Activated CD4-positive, alpha-beta memory T cell treated with anti-CD3 and anti-CD28 coated beads for 36 hours (primary cell): ENCODE results near the gene CDKN1A. TPM values are rescaled to one million over a fixed set of nuclear protein-coding genes. Genes with fewer than 3 reads are reported as not detected.

Experiments used
- CTCF ChIA-PET: fragments of 350-600 bp; sonication (Branson Sonifier 250); formaldehyde crosslinking; loops from one replicate; lab custom pipeline; 2021; ENCODE audit warnings: antibody characterized with exemption, inconsistent platforms; lab: Charles Lee
- POLR2A ChIA-PET: fragments of 350-600 bp; sonication (Branson Sonifier 250); formaldehyde crosslinking; loops from one replicate; lab custom pipeline; 2021; ENCODE audit warnings: antibody characterized with exemption; lab: Charles Lee
- DNase-seq: peaks from one replicate; pipeline ENCODE4 v3.0.0-alpha.2; 2020
- H3K27ac Mint-ChIP-seq: one replicate; pipeline ENCODE4 v1.8.0; 2021; ENCODE audit warnings: mixed read lengths
- H3K27me3 Mint-ChIP-seq: one replicate; pipeline ENCODE4 v1.8.0; 2021; ENCODE audit warnings: mixed read lengths
- H3K36me3 Mint-ChIP-seq: one replicate; pipeline ENCODE4 v1.8.0; 2021; ENCODE audit warnings: mixed read lengths
- H3K4me1 Mint-ChIP-seq: one replicate; pipeline ENCODE4 v1.8.0; 2021; ENCODE audit warnings: low read depth, mixed read lengths
- H3K4me3 Mint-ChIP-seq: one replicate; pipeline ENCODE4 v1.8.0; 2021; ENCODE audit warnings: mild to moderate bottlenecking, mixed read lengths
- H3K9me3 Mint-ChIP-seq: one replicate; pipeline ENCODE4 v1.8.0; 2021; ENCODE audit warnings: mixed read lengths
- intact Hi-C: fragments of 100-400 bp; cut with micrococcal nuclease; formaldehyde crosslinking; loops from one replicate; pipeline ENCODE4 v1.15.1; 2023
- total RNA-seq, 2 experiments: library from RNA; stranded (reverse); gene quantifications; one replicate each; pipeline ENCODE4 v1.2.3, GENCODE V29; 2021

The CDKN1A gene
- total RNA-seq, 2 experiments from 2014 or later, result 64.2 to 66.7 TPM

DNA sequence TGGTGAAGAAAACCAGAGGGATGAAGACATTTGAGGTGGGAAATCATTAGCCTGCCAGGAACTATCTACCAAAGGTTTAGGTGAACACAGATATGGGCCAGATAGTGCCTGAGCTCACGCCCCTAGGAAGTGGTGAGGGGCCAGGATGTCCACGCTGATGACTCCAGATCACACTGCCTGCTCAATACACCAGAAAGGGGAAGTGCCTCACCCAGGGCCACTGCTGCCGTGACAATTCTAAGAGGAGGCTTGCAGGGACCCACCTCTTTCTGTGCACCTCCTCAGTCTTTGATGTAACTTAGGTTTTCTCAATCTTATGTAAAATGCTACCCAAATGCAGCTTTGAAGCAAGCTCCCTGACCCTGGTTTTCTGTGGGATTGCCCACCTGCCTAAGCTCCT lies 13.7 kb downstream of the CDKN1A start:
- no peaks in the 10 kb centered on the region for H3K9me3 Mint-ChIP-seq
- intact Hi-C loops, result no loop called here
- peaks cover 58% of the 10 kb centered on the region for H3K4me1 Mint-ChIP-seq
- H3K36me3 Mint-ChIP-seq, result peaks cover 4% of the 10 kb centered on the region
- peak; percentile 67 for DNase-seq
- CTCF ChIA-PET, result interaction anchor here (0.6 to 2.5 kb wide), 7 partner anchors 9 to 444 kb away, joined by 3 to 9 read pairs (median 4); no protein-coding TSS in a partner anchor
- POLR2A ChIA-PET, result interaction anchor here (0.7 to 1.7 kb wide), 3 partner anchors 9 to 12 kb away, joined by 3 to 5 read pairs (median 3); no protein-coding TSS in a partner anchor
- H3K27me3 Mint-ChIP-seq, result no peaks in the 10 kb centered on the region
- H3K4me3 Mint-ChIP-seq, result no peak overlapping the region
- peak overlapping the region; percentile 25 for H3K27ac Mint-ChIP-seq

DNA sequence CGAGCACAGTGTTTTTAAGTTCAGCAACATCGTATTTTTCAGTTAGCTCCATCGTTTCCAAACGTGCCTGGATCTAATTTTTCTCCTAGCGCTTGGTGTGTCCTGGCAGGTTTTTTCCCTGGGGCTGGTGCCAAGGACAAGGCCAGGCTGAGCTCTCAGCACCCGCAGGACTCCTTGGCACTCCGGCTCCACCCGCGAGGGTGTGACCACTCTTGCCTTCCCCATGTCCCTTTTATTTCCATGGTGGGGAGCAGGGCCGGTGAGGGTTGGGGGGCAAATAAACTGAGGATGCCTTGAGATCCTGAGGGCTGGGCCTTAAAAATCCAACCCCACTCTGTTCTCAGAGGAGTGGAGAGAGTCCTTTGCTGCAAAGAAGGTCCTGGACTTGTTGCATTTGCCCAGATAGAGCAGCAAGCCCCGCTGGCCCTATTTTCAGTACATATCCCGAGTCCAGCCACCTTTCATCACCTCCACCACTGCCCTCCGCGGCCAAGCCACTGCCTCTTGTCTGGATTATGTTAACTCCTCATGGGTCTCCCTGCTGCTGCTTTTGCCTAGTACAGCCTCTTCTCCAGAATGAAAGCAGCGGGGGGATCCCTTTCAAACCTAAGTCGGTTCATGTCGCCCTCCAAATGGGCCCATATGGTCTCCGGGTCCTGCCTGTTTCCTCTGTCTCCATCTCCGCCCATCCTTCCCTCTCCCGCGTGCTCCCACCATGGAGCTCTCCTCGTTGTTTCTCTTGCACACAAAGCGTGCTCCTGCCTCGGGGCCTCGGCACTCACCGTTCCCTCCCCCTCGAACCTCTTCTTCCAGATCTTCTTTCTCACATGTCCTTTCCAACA lies 14.6 kb downstream of the CDKN1A start:
- H3K9me3 Mint-ChIP-seq, result no peaks in the 10 kb centered on the region
- H3K27ac Mint-ChIP-seq, result no peak overlapping the region
- DNase-seq, result peak; percentile 7
- CTCF ChIA-PET, result interaction anchor here (0.6 to 2.5 kb wide), 7 partner anchors 10 to 444 kb away, joined by 3 to 9 read pairs (median 4); no protein-coding TSS in a partner anchor
- POLR2A ChIA-PET, result interaction anchor here (0.7 to 1.7 kb wide), 2 partner anchors 10 to 11 kb away, joined by 3 to 5 read pairs; no protein-coding TSS in a partner anchor
- H3K4me3 Mint-ChIP-seq, result no peak overlapping the region
- peaks cover 58% of the 10 kb centered on the region for H3K4me1 Mint-ChIP-seq
- no peaks in the 10 kb centered on the region for H3K36me3 Mint-ChIP-seq
- intact Hi-C loops, result no loop called here
- H3K27me3 Mint-ChIP-seq, result no peaks in the 10 kb centered on the region

DNA sequence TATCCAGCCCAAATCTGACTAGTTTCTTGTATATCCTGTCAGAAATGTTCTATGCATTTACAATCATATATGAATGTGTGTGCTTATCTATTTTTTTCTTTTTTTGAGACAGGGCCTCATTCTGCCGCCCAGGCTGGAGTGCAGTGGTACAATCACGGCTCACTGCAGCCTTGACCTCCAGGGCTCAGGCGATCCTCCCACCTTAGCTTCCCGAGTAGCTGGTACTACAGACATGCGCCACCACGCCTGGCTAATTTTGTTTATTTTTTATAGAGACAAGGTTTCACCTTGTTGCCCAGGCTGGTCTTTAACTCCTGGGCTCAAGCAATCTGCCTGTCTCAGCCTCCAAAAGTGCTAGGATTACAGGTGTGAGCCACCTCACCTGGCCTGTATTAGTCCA lies 16.1 kb downstream of the CDKN1A start:
- Mint-ChIP-seq H3K27me3 (no peaks in the 10 kb centered on the region), H3K36me3 (no peaks in the 10 kb centered on the region), H3K9me3 (no peaks in the 10 kb centered on the region), H3K4me1 (peaks cover 58% of the 10 kb centered on the region), H3K4me3 (no peak overlapping the region), H3K27ac (no peak overlapping the region)
- ChIA-PET CTCF (interaction anchor here (1.3 to 1.6 kb wide), 3 partner anchors 11 to 61 kb away, joined by 5 to 6 read pairs (median 5); no protein-coding TSS in a partner anchor), POLR2A (interaction anchor here (0.7 kb wide), 1 partner anchor 82 kb away, joined by 3 read pairs; no protein-coding TSS in a partner anchor)
- DNase-seq, result no peak
- intact Hi-C loops, result loop anchor here (1.0 kb wide), 2 partner anchors 14 to 61 kb away; no protein-coding TSS in a partner anchor

DNA sequence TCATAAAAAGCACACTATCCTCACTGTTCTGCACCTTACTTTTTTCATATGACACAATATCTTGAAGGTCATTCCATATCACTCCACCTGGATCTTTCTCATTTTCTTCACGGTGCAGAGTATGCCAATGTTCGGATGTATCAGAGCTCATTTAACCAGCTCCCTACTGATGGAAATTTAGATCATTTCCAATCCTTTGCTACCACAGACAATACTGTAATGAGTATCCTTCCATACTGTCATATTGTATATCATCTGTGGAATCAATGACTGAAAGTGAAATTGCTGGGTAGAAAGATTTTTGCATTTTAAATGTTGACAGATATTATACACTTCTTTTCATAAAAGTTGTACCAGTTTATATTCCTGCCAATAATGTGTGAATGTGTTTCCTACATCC lies 16.9 kb downstream of the CDKN1A start:
- DNase-seq, result no peak
- no peaks in the 10 kb centered on the region for H3K9me3 Mint-ChIP-seq
- intact Hi-C loops, result loop anchor here (1.0 kb wide), 2 partner anchors 15 to 60 kb away; no protein-coding TSS in a partner anchor
- POLR2A ChIA-PET, result interaction anchor here (1.0 to 1.3 kb wide), 4 partner anchors 12 to 61 kb away, joined by 3 to 8 read pairs (median 8); no protein-coding TSS in a partner anchor
- H3K4me3 Mint-ChIP-seq, result peak overlapping the region; percentile 0
- CTCF ChIA-PET, result interaction anchor here (0.6 to 1.6 kb wide), 7 partner anchors 12 to 72 kb away, joined by 3 to 6 read pairs (median 4); no protein-coding TSS in a partner anchor
- no peaks in the 10 kb centered on the region for H3K27me3 Mint-ChIP-seq
- H3K4me1 Mint-ChIP-seq, result peaks cover 56% of the 10 kb centered on the region
- H3K36me3 Mint-ChIP-seq, result no peaks in the 10 kb centered on the region
- H3K27ac Mint-ChIP-seq, result peak overlapping the region; percentile 15

DNA sequence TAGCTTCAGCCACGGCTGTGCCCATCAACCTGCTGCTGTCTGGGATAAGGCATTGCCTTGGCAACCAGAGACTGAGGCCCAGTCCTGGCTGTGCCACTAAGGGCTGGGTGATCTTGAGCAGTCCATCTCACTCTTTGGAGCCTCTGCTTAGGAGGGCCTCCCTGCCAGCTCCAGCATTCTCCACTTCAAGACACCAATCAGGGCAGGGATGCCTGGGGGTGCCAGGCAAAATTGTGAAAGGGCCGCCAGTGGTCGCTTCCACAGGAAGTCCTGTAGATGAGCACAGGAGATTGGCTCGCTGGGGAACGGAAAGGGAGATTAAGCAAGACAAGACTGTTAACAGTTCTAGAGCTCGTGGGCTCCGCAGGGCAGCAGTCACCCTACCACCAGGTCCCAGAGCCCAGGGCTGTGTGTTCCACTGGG lies 19.0 kb downstream of the CDKN1A start, which contains the start of gene RAB44:
Gene RAB44 (plus strand): TSS at position 346 of the 423 bp plus-strand sequence. CDS start 6,410 bp downstream, outside the sequence.
- peak; percentile 8 for DNase-seq
- no peak within 1 kb of the TSS for H3K4me3 Mint-ChIP-seq
- no peaks in the 10 kb centered on the region for H3K36me3 Mint-ChIP-seq
- ChIA-PET CTCF (interaction anchor here (0.7 to 1.5 kb wide), 3 partner anchors 27 to 68 kb away, joined by 3 to 7 read pairs (median 4); no protein-coding TSS in a partner anchor), POLR2A (interaction anchor here (0.6 kb wide), 1 partner anchor 314 kb away, joined by 3 read pairs; no protein-coding TSS in a partner anchor)
- no peaks in the 10 kb centered on the region for H3K27me3 Mint-ChIP-seq
- no peak within 1 kb of the TSS for H3K27ac Mint-ChIP-seq
- intact Hi-C loops, result no loop called here
- H3K4me1 Mint-ChIP-seq, result peaks cover 35% of the 10 kb centered on the region
- no peaks in the 10 kb centered on the region for H3K9me3 Mint-ChIP-seq

DNA sequence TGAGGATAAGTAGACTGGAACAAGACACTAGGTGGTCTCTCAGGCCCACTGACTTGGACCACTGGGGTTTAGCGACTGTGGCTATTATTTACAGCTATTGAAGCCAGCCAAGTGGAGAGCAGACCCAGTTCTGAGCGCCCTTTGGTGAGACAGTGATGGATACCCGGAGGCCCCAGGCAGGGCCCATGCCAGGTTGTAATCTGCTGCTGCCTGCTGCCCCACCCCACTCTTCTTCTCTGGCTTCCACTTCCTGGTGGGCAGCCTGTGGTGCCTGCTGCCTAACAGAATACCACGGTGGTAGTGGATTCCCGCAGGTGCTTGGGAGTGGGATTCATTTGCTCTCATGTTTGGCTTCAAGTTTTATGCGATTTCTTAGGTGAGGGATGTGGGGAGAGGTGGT lies 19.7 kb downstream of the CDKN1A start:
- no peak overlapping the region for H3K4me3 Mint-ChIP-seq
- H3K36me3 Mint-ChIP-seq, result no peaks in the 10 kb centered on the region
- CTCF ChIA-PET, result no interaction called here
- no peak for DNase-seq
- no peak overlapping the region for H3K27ac Mint-ChIP-seq
- peaks cover 30% of the 10 kb centered on the region for H3K4me1 Mint-ChIP-seq
- H3K27me3 Mint-ChIP-seq, result no peaks in the 10 kb centered on the region
- POLR2A ChIA-PET, result no interaction called here
- intact Hi-C loops, result no loop called here
- H3K9me3 Mint-ChIP-seq, result no peaks in the 10 kb centered on the region

DNA sequence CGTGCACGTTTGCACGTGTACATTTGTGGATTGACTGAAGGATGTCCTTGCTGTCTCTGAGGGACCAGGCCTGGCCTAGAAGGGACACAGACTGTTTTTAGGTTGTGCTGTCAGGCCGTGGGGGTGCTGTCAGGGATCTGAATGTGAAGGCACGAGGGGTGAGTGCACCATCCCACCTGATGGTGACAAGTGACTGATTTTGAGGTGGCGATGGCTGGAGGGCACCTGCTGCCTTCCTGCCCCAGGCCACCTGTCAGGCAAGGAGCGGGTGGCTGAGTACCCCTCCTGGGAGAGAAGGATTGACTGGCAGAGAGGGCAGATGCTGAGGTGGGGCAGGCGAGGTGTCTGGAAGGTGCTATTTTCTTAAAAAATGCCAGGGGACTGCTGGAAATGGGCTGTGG lies 20.4 kb downstream of the CDKN1A start:
- intact Hi-C loops, result no loop called here
- no peaks in the 10 kb centered on the region for H3K27me3 Mint-ChIP-seq
- no peak overlapping the region for H3K4me3 Mint-ChIP-seq
- no peaks in the 10 kb centered on the region for H3K36me3 Mint-ChIP-seq
- ChIA-PET POLR2A (no interaction called here), CTCF (no interaction called here)
- H3K9me3 Mint-ChIP-seq, result no peaks in the 10 kb centered on the region
- H3K4me1 Mint-ChIP-seq, result peaks cover 25% of the 10 kb centered on the region
- H3K27ac Mint-ChIP-seq, result no peak overlapping the region
- no peak for DNase-seq

DNA sequence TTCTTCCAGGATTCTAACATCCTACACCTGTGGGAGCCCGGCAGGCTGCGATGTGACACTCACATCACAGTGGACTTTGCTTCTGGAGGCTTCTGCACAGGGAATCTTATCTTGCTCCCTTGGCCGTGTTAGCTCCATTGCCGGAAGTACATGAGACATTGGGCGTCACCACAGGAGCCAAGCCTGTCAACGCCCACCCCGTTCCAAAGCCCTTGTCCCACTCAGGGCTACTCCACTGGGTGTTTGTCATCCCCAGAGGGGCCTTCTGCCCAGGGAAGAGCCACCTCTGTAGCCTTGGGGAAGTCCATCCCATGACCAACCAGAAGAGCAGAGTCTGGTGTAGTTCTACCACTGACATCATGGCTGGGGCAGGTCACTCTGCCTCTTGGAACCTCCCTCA lies 20.8 kb downstream of the CDKN1A start:
- Mint-ChIP-seq H3K4me1 (peaks cover 24% of the 10 kb centered on the region), H3K27ac (no peak overlapping the region), H3K4me3 (no peak overlapping the region), H3K36me3 (no peaks in the 10 kb centered on the region), H3K9me3 (no peaks in the 10 kb centered on the region), H3K27me3 (no peaks in the 10 kb centered on the region)
- DNase-seq, result no peak
- intact Hi-C loops, result no loop called here
- ChIA-PET CTCF (no interaction called here), POLR2A (no interaction called here)

DNA sequence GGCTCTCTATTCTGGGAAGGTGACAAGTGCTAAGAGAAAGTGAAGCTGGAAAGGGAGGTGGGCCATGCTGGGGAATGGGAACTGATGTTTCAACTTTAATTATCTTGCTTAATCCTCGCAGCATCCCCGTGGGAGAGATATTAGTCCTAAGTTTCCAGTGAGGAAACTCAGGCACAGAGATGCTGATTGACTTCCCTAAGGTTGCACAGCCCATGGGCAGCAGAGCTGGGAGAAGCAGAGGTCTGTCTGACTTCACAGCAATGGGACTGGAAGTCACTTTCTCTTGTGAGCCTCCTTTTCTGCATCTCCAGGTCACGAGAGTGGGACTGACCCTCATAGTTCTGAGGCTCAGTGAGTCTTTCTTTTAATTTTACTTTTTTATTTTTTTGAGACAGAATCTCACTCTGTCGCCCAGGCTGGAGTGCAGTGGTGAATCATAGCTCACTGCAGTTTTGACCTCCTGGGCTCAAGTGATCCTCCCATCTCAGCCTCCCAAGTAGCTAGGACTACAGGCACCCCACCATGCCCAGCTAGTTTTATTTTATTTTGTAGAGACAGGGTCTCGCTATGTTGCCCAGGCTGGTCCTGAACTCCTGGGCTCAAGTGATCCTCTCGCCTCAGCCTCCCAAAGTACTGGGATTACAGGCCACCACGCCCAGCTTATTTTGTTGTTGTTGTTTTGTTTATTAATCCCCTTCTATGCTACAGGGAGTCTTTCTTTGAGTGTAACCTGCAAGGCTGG lies 21.7 kb downstream of the CDKN1A start:
- ChIA-PET CTCF (no interaction called here), POLR2A (no interaction called here)
- H3K9me3 Mint-ChIP-seq, result no peaks in the 10 kb centered on the region
- no peak overlapping the region for H3K27ac Mint-ChIP-seq
- no peak for DNase-seq
- H3K27me3 Mint-ChIP-seq, result no peaks in the 10 kb centered on the region
- no peak overlapping the region for H3K4me3 Mint-ChIP-seq
- peaks cover 17% of the 10 kb centered on the region for H3K4me1 Mint-ChIP-seq
- intact Hi-C loops, result no loop called here
- no peaks in the 10 kb centered on the region for H3K36me3 Mint-ChIP-seq

DNA sequence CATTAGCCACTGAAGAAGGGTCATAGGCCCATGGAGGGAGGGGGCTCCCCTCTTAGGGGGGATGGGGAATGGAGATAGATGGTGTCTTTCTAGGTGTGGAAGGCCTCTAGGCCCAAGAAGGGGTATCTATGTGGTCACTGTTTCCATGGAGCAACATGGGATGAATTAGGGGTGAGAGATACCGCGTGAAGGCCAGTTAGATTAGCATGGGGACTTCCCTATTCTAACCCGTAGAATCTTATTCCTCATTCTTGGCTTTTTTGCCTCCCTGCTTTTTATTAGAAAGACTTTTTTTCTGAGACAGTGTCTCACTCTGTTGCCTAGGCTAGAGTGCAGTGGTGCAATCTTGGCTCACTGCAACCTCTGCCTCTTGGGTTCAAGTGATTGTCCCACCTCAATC lies 22.3 kb downstream of the CDKN1A start:
- DNase-seq, result no peak
- no peaks in the 10 kb centered on the region for H3K9me3 Mint-ChIP-seq
- no peaks in the 10 kb centered on the region for H3K27me3 Mint-ChIP-seq
- H3K4me1 Mint-ChIP-seq, result peaks cover 12% of the 10 kb centered on the region
- no peaks in the 10 kb centered on the region for H3K36me3 Mint-ChIP-seq
- CTCF ChIA-PET, result no interaction called here
- no peak overlapping the region for H3K4me3 Mint-ChIP-seq
- POLR2A ChIA-PET, result no interaction called here
- H3K27ac Mint-ChIP-seq, result no peak overlapping the region
- intact Hi-C loops, result no loop called here

DNA sequence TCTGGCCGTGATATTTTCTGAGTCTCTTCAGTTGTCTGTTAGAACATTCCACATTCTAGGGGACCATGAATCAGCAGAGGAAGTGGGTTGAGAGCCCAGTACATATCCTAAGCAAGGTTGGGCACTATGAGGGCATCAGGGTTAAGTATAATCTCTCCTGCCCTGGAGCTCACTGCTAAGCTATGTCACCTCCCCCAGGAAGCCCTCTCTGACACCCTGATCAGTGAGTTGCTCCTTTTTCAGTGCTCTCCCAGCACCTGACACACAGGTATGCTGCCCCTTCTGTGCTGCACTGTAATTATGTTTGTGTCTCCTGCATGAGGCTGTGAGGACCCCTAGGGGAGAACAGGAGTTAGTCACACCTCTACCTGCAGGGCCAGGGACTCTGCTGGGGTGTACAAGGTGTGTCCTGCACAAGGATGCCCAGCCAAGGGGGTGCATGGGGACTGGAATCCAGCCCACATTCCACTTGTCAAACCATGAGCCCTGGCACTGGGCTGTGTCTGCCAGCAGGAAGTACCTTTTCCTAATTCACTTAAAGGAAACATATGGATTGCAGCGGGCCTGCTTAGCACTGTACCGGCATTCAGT lies 23.0 kb downstream of the CDKN1A start:
- no peaks in the 10 kb centered on the region for H3K36me3 Mint-ChIP-seq
- H3K9me3 Mint-ChIP-seq, result no peaks in the 10 kb centered on the region
- ChIA-PET POLR2A (no interaction called here), CTCF (interaction anchor here (0.9 kb wide), 1 partner anchor 81 kb away, joined by 4 read pairs; no protein-coding TSS in a partner anchor)
- H3K4me3 Mint-ChIP-seq, result no peak overlapping the region
- H3K4me1 Mint-ChIP-seq, result peaks cover 7% of the 10 kb centered on the region
- no peaks in the 10 kb centered on the region for H3K27me3 Mint-ChIP-seq
- intact Hi-C loops, result no loop called here
- H3K27ac Mint-ChIP-seq, result no peak overlapping the region
- no peak for DNase-seq
